HG02759 (cell line): ENCODE results near the gene B3GNT7.
"Not testable (repeated sequence)": the region's sequence is repeated elsewhere in the genome, so short reads cannot be mapped to it uniquely, and the experiment has no call there.

ENCODE experiments used
- ATAC-seq: cut with Tn5 transposase; IDR thresholded peaks from one replicate; pipeline ENCODE4 v1.9.1; 2021; ENCODE audit warnings: mild to moderate bottlenecking, moderate library complexity; ENCODE audit not compliant: unreplicated experiment

The B3GNT7 gene

GRCh38 chr2:231423176-231423575 lies 27.7 kb downstream of the B3GNT7 start:
- no peak for ATAC-seq

DNA sequence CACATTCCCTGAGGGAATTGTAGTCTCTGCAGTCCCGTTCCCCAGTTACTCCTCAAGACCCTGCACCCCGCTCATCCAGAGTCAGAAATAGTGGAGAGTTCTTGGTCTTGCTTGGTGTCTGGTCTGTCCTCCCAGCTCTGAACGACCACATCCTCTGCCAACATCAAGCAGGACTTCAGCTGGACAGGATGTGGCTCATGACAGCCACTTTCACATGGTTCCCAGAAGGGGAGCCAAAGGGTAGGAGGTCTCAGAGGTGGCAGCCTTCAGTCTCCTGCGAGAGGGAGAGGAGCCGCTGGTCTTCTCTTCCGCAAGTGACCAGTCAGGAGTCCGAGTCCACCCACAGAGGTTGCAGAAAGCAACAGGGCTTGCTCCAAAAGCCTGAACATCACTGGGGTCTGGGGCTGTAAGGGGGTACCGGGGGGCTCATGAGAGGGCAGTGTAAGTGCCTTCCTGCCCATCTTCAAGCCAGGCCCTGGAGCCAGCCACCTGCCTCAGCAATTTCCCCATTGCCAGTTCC lies 29.8 kb downstream of the B3GNT7 start:
- no peak for ATAC-seq

DNA sequence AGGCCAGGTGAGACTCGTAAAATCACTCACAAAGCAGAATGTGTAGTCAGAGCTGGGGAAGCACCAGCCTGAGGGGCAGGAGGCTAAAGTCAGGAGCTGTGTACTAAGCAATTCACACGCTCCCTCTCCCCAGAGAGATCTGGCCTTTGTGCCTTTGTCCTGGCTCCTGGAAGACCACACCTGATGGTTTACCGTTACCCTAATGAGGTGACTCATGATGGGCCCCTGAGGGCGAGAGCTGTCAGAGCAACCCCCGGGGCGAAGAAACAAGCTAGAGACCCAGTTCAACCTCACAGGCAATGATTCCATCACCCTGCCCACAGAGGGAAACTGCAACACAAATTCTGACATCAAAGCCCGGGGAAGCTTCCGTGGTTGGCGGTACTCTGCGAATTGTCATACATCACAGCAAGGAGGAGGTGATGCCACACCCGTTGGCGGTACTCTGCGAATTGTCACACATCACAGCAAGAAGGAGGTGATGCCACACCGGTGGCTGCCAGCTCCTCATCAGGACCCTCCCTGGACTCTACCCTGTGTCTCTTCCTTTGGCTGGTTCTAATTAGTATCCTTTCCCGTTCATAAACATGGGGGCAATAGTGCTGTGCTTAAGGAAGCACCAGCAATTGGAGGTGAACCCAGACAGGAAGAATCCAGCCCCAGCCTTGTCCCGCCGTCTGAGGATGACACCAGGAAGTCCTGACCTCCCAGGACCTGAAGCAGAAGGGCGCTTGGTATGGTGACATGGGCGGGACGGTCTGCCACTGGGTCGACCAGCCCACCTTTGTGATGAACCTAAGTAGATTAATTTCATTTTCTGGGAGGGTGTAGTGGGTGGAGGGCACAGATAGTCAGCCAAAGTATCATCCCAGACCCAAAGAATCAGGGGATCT lies 30.5 kb downstream of the B3GNT7 start:
- ATAC-seq = no peak

GRCh38 chr2:231427116-231427515 lies 31.6 kb downstream of the B3GNT7 start:
- ATAC-seq = no peak

DNA sequence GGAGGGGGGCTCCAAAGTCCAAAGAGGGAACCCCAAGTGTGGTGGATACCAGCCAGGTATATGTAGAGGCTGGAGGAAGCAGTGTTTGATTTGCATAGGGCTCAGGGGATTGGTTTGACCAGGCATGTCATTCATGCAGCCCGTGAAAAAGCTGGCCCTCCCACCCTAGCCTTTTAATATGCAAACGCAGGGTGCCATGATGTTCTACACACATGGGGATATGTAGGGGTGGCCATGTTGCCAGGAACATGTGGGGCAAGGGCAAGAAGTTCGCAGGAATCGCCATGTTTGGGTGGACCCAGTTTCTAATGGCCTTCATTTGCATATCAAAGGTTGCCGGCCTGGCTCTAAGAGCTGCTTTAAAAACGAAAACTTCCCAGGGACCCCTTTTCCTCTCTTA lies 33.6 kb downstream of the B3GNT7 start:
- no peak for ATAC-seq

DNA sequence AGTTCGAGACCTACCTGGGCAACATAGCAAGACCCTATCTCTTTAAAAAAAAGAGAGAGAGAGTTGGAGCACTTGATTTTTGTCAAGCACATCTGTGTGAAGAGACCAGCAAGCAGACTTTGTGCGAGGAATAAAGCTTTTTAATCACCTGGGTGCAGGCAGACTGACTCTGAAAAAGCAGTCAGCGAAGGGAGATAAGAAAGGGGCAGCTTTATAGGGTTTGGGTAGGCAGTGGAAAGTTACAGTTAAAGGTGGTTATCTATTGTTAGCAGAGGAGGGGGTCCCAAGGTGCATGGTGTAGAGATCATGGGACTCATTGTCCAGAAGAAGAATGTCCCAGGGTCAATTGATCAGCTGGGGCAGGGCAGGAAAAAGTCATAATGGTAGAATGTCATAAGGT lies 34.4 kb downstream of the B3GNT7 start:
- no peak for ATAC-seq

DNA sequence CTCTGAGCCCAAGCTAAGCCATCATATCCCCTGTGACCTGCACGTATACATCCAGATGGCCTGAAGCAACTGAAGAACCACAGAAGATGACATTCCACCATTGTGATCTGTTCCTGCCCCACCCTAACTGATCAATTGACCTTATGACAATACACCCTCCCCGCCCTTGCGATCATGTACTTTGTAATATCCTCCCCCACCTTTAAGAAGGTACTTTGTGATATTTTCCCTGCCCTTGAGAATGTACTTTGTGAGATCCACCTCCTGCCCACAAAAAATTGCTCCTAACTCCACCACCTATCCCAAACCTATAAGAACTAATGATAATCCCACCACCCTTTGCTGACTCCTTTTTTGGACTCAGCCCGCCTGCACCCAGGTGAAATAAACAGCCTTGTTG lies 34.9 kb downstream of the B3GNT7 start:
- not testable (repeated sequence) for ATAC-seq

DNA sequence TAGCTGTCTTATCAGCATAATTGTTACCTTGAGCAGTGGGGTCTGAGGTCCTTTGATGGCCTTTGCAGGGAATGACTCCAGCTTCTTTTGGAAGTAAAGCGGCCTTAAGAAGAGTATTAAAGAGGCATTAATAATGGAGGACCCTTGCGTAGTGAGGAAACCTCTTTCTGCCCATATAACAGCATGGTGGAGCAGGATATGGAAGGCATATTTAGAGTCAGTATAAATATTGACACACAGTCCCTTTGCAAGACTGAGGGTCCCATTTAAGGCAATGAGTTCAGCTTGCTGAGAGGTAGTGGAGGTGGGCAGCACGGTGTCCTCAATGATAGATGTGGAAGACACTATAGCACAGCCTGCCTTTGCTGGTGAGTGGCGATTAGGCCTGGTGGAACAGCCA lies 36.1 kb downstream of the B3GNT7 start:
- ATAC-seq = no peak

DNA sequence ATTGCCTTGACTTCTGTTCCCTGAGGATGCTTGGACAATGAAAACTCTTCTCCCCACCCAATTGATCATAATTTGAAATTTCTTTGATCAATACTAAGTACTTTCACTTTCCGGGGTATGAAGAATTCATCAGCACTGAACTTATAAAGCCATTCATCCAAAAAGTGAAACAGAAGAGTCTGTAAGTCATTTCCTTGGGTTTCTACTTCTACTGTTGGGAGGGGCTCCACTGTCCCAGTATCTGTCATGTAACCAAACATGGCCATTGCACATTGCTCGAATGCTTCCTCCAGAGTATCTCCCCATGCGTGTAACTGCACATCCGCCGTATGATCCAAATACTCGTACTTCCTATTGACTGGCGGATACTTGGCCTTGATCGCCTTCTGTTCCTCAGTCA lies 38.5 kb downstream of the B3GNT7 start:
- ATAC-seq = no peak

DNA sequence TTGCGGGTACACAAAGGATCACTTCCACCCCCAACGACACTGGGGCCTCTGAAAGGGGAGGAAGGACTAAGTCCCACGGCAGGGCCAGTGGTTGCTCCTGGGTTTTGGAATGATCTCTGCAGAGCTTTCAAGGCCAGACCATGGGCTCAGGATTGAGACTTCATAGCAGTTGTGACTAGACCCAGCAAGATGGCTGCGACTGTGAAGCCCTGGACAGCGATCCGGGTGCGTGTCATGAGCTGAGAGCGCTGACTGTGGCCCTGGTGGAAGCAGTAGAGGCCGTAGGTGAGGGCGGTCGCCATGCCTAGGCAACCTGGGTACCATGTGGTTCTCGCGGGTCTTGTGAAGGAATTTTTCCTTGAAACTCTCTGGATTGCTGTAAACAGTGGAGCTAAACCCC lies 41.4 kb downstream of the B3GNT7 start:
- no peak for ATAC-seq

GRCh38 chr2:231449503-231450054 lies 54.1 kb downstream of the B3GNT7 start:
- ATAC-seq = no peak

GRCh38 chr2:231450548-231450989 lies 55.1 kb downstream of the B3GNT7 start:
- no peak for ATAC-seq
